Activated T-helper 17 cell treated with anti-CD3 and anti-CD28 coated beads, Interleukin-2, amount 50 U/mL, for 72 hours (primary cell): Measurements from ENCODE around the gene MED31. TPM values are rescaled to one million over a fixed set of nuclear protein-coding genes. Genes with fewer than 3 reads are reported as not detected.

Experiments
- ATAC-seq: fragments of 150-1000 bp; cut with Tn5 transposase; replicated peaks from 2 replicates; pipeline ENCODE4 v1.10.0; 2021; ENCODE audit warnings: mild to moderate bottlenecking, moderate library complexity
- H3K27ac Mint-ChIP-seq: one replicate; pipeline ENCODE4 v1.8.0; 2022; ENCODE audit warnings: mixed read lengths
- H3K27me3 Mint-ChIP-seq: one replicate; pipeline ENCODE4 v1.8.0; 2022; ENCODE audit warnings: mixed read lengths
- H3K36me3 Mint-ChIP-seq: one replicate; pipeline ENCODE4 v1.8.0; 2022; ENCODE audit warnings: low read depth, mild to moderate bottlenecking, mixed read lengths
- H3K4me1 Mint-ChIP-seq: one replicate; pipeline ENCODE4 v1.8.0; 2022; ENCODE audit warnings: mixed read lengths
- H3K4me3 Mint-ChIP-seq: one replicate; pipeline ENCODE4 v1.8.0; 2022; ENCODE audit warnings: mild to moderate bottlenecking, mixed read lengths
- H3K9me3 Mint-ChIP-seq: one replicate; pipeline ENCODE4 v1.8.0; 2022; ENCODE audit warnings: mixed read lengths
- total RNA-seq, 2 donors: library from RNA; stranded (reverse); gene quantifications; one replicate each; pipeline ENCODE4 v1.2.3, GENCODE V29; 2022

Gene MED31
- total RNA-seq, 2 donors from 2014 or later: 17.5 to 20.2 TPM

DNA sequence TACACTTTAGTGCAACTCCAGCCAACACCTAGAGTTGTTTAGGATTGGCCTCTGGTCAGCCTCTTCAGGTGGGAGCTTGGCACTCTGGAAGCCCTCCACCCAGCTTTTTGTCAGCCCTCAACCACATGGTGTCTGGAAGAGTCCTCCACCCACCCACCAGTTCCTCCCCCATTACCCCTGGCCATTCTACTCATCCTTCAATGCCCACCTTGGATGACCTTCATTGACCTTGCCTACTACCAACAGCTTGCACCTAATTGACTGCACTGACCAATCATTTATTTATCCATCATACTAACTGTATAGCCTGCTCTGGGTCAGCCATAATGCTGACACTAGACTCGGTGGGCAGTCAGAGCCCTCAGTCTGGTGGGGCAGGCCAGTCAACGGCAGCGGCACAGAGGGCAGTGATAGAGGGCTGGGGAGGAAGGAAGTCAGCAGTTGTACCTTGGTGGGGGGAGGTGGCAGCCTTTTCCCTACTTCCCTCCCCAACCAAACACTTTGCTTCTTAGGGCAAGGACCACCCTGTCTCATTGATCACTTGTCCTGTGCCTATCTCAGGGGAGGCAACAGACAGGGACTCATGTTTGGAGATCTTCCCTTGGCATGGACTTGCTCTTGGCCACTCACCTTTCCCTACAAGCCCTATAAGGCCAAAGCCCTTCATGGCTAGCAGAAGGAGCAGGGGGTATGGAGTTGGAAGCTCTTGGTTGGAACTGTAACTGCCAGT, 32.5 kb upstream of the MED31 start:
- no peaks in the 10 kb centered on the region for H3K4me1 Mint-ChIP-seq
- H3K27me3 Mint-ChIP-seq: peaks cover 20% of the 10 kb centered on the region
- H3K27ac Mint-ChIP-seq: no peak overlapping the region
- no peaks in the 10 kb centered on the region for H3K9me3 Mint-ChIP-seq
- H3K36me3 Mint-ChIP-seq: no peaks in the 10 kb centered on the region
- H3K4me3 Mint-ChIP-seq: no peak overlapping the region
- ATAC-seq: no peak

DNA sequence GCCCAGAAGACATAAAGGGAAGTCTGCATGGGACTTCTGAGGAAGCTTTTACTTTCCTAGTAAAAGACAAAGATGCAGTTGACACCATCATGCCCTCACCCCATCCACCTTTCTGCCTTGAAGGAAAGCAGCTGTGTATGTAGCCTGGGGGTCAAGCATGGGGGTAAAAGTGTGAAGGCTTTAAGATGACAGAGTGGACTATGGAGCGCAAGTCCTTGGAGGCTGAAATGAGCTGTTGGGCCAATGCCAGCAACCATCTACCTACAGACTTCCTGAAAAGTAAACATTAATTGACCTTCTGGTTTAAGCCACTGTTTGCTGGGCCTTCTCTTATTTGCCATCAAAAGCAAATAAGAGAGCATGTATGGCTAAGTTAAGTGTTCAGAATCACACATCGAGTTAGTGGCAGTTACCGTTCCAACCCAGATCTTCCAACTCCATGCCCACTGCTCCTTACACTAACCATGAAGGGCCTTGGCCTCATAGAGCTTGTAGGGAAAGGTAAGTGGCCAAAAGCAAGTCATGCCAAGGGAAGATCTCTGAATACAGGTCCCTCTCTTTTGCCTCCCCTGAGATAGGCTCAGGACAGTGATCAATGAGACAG, 31.8 kb upstream of the MED31 start:
- no peaks in the 10 kb centered on the region for H3K9me3 Mint-ChIP-seq

DNA sequence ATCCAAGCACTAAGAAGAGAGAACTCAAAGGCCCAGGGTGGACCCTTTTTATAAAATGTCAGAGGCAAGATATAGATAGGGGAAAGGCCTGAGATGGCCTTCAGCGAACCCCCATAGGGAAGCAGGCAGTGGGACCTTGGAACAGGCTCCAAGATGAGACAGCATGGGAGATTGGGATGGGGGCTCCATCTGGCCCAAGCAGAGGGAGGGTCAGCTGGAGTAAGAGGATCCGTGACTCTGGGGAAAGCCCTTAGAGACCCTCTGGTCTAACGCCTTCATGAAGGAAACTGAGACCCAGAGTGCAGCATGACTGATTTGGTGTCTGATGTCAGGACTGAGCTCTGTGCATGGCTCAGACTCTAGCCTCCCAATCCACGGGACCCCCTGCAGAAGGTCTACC, 30.9 kb upstream of the MED31 start:
- Mint-ChIP-seq H3K27me3 (peaks cover 26% of the 10 kb centered on the region), H3K36me3 (no peaks in the 10 kb centered on the region), H3K9me3 (no peaks in the 10 kb centered on the region), H3K4me1 (peaks cover 4% of the 10 kb centered on the region), H3K27ac (no peak overlapping the region), H3K4me3 (no peak overlapping the region)
- no peak for ATAC-seq

More for the DNA sequence above, 31.8 kb upstream of the MED31 start:
- Mint-ChIP-seq H3K27ac (no peak overlapping the region), H3K4me1 (no peaks in the 10 kb centered on the region), H3K4me3 (no peak overlapping the region), H3K36me3 (no peaks in the 10 kb centered on the region), H3K27me3 (peaks cover 26% of the 10 kb centered on the region)
- no peak for ATAC-seq

DNA sequence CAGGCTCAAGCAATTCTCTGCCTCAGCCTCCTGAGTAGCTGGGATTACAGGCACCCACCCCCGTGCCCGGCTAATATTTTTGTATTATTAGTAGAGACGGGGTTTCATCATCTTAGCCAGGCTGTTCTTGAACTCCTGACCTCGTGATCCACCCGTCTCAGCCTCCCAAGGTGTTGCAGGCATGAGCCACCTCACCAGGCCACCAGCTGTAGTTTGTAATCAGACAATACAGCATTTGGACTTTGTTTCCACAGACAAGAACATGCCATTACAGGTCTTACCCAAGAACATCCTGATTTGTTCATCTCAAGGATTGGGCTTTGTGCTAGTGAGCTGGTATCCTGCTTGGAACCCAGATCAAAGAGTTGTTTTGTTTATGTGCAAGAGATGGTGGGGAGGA, 30.3 kb upstream of the MED31 start:
- ATAC-seq: no peak
- H3K36me3 Mint-ChIP-seq: no peaks in the 10 kb centered on the region
- H3K4me1 Mint-ChIP-seq: peaks cover 4% of the 10 kb centered on the region
- H3K9me3 Mint-ChIP-seq: no peaks in the 10 kb centered on the region
- H3K27me3 Mint-ChIP-seq: peaks cover 26% of the 10 kb centered on the region
- H3K4me3 Mint-ChIP-seq: no peak overlapping the region
- no peak overlapping the region for H3K27ac Mint-ChIP-seq

DNA sequence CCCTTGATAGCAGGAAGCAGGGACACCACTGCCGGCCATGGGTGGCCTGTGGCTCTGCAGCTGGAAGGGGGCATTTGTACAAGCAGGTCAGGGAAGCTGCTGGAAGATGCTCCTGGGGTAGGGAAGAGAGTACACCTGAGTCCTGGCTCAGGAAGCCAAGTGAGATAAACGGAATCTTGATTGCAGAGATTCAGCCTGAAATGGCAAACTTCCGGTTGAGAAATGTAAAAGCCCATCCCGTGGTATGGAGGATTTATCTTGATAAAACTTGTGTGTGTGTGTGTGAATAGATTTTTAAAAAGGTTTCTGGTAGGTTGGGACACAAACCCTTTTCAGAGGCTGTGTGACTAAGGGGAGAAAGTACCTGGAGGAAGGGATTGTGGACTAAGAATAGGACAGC, 29.8 kb upstream of the MED31 start:
- Mint-ChIP-seq H3K36me3 (no peaks in the 10 kb centered on the region), H3K27me3 (peaks cover 25% of the 10 kb centered on the region), H3K4me1 (peaks cover 4% of the 10 kb centered on the region), H3K27ac (no peak overlapping the region), H3K4me3 (no peak overlapping the region), H3K9me3 (no peaks in the 10 kb centered on the region)
- no peak for ATAC-seq

DNA sequence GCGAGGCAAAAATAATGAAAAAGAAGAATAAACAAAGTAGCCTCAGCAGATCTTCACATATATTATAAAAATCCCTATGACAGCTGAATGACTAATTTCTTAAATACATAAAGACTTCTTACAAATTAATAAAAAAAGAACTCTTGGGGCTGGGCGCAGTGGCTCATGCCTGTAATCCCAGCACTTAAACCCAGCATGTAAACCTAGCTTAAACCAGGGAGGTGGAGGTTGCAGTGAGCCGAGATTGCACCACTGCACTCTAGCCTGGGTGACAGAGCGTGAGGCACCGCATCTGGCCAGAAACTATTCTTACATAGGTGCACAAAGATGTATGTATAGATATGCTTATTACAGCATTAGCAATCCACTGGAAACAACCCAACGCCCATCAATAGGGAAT, 27.8 kb upstream of the MED31 start:
- ATAC-seq: no peak
- peaks cover 23% of the 10 kb centered on the region for H3K27me3 Mint-ChIP-seq
- H3K4me1 Mint-ChIP-seq: peaks cover 4% of the 10 kb centered on the region

DNA sequence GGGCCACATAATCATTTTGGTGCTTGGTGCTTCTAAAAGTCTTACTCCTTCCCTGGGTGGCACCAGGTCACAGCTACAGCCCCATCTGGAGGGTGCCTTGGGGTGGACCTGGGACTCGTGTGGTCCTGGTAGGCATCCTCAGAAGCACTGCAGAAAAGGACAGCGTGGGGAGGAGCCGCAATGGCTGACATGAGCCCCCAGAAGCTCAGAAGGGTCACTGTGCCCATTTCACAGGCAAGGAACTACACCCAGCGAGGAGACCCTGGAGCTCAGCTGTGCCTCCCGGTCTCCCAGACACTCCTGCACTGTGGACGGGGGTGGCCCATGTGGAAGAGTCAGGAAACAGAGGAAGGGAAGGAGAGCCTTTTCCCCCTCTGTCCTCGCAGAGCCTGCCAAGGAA, 26.5 kb upstream of the MED31 start:
- H3K27me3 Mint-ChIP-seq: peaks cover 23% of the 10 kb centered on the region
- ATAC-seq: no peak
- no peak overlapping the region for H3K4me3 Mint-ChIP-seq
- peaks cover 4% of the 10 kb centered on the region for H3K4me1 Mint-ChIP-seq
- no peak overlapping the region for H3K27ac Mint-ChIP-seq
- no peaks in the 10 kb centered on the region for H3K9me3 Mint-ChIP-seq
- H3K36me3 Mint-ChIP-seq: no peaks in the 10 kb centered on the region

More for the DNA sequence above, 27.8 kb upstream of the MED31 start:
- H3K36me3 Mint-ChIP-seq: no peaks in the 10 kb centered on the region
- H3K9me3 Mint-ChIP-seq: no peaks in the 10 kb centered on the region
- no peak overlapping the region for H3K4me3 Mint-ChIP-seq
- H3K27ac Mint-ChIP-seq: no peak overlapping the region

DNA sequence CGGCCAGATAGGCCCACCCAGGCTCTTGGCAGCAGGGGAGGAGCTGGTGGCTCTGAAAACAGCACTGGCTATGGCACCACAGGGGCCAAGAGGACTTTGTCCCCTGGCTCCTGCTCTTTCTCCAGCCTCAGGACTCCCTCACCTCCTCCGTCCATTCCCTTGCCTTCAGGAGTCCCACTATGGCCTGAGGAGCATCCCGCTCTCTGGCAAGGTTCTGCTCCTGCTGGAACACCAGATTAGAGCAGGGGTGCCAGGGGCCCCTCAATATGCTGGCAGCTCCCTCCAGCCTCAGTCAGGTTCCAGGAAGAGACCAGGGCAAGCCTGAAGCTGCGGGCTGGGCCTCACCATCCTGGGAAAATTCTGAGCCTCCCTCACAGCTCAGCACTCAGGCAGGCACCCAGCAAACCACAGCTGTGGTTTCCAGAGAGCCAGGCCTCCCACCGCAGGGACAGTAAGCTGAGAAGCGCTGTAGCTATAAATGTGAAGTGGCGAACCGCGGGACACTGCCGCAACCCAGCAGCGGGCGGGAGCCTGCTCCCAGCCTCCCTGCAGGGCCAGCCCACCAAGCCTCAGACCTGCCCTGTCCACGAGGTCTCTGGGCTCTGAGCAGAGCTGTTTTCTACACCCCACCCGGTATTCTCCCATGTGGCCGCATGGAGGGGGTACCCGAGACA, 25.9 kb upstream of the MED31 start:
- Mint-ChIP-seq H3K4me1 (peaks cover 4% of the 10 kb centered on the region), H3K4me3 (no peak overlapping the region), H3K27ac (no peak overlapping the region), H3K27me3 (peaks cover 21% of the 10 kb centered on the region), H3K9me3 (no peaks in the 10 kb centered on the region), H3K36me3 (no peaks in the 10 kb centered on the region)
- no peak for ATAC-seq

DNA sequence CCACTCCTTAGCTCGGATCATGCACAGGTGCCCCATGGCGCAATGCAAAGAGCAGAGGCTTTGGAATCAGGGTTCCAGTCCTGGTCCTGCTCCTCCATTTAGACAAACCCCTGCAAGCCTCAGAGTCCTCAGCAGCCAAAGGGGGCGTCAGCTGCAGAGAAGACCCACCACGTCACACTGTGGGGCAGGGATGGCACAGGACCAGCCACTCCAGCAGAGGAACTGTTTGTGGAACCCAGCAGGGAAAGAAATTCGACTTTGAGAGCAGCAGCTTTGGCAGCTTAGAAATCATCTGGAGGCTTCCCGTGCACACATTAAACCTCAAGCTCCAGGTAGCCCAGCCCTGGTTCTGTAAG, 25.4 kb upstream of the MED31 start:
- Mint-ChIP-seq H3K27ac (no peak overlapping the region), H3K27me3 (peaks cover 16% of the 10 kb centered on the region), H3K4me1 (peaks cover 4% of the 10 kb centered on the region), H3K4me3 (no peak overlapping the region), H3K9me3 (no peaks in the 10 kb centered on the region), H3K36me3 (no peaks in the 10 kb centered on the region)
- ATAC-seq: no peak

DNA sequence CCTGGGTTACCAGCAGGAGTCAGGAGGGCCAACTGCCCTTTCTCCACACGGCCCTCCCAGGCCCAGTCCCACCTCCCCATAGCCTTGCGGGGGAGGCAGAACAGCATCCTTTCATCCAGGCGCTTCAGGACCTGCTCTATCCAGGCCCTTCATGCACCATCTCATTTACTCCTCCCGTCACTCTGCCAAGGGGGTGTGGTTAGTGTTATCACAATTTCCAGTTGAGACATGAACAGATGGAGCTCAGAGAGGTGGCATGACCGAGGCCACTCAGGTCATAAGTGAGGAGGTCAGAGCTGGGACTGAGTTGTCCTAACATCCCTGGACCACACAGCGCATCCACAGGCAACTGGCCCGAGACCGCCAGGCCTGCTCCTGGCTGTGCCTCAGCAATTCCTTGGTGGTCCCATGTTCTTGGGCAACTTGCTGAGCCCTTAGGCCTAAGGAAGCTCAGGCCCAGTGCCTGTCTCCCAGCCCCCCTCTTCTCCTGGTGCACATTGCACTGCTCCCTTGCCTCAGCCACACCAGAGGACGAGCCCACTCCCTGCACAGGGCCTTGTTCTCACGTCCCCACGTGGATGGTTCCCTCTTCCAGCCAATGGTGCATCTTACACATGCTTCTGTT, 23.9 kb upstream of the MED31 start:
- Mint-ChIP-seq H3K36me3 (no peaks in the 10 kb centered on the region), H3K27ac (no peak overlapping the region), H3K4me3 (no peak overlapping the region), H3K4me1 (peaks cover 4% of the 10 kb centered on the region), H3K27me3 (peaks cover 11% of the 10 kb centered on the region), H3K9me3 (no peaks in the 10 kb centered on the region)
- no peak for ATAC-seq

DNA sequence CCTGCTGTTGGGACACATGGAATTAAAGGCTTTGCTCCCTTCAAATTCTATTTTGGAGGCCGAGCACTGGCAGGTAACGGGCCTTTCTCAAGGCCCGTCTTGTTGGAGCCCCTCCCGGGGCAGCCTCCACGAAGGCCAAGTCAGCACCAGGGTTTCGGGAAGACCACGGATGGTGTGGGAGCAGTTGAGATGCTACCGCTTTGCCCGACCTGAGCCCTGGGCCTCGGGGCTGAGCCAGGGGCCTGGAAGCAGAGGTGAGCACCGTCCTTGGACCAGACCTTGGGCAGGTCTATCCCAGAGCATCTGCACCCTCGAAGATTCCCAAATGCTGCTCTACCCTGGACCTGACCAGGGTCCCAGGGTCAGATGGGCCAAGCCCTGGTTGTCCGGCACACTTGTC, 23.2 kb upstream of the MED31 start:
- Mint-ChIP-seq H3K4me1 (peaks cover 4% of the 10 kb centered on the region), H3K27ac (no peak overlapping the region), H3K36me3 (no peaks in the 10 kb centered on the region), H3K4me3 (no peak overlapping the region), H3K27me3 (peaks cover 7% of the 10 kb centered on the region), H3K9me3 (no peaks in the 10 kb centered on the region)
- no peak for ATAC-seq

DNA sequence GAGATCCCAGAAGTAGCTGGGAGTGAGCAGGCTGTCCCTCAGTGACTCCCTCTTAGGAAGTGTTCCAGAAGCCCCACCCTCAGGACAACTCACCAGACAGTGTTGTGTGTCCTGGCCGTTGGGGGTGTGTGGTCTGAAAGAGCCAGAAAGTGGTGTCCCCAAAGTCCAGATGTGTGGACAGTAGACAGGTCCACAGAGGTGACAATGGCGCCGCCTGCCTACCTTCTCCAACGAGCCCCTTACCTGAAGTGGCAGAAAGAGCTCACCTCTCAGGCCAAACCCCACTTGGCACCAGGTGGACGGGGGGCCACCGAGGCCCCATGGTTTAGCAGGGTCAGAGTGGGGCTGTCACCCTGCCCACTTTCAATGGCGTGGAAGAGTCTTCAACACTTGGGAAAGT, 20.0 kb upstream of the MED31 start:
- Mint-ChIP-seq H3K4me3 (no peak overlapping the region), H3K27me3 (no peaks in the 10 kb centered on the region), H3K9me3 (no peaks in the 10 kb centered on the region), H3K4me1 (no peaks in the 10 kb centered on the region), H3K36me3 (no peaks in the 10 kb centered on the region), H3K27ac (no peak overlapping the region)
- no peak for ATAC-seq

DNA sequence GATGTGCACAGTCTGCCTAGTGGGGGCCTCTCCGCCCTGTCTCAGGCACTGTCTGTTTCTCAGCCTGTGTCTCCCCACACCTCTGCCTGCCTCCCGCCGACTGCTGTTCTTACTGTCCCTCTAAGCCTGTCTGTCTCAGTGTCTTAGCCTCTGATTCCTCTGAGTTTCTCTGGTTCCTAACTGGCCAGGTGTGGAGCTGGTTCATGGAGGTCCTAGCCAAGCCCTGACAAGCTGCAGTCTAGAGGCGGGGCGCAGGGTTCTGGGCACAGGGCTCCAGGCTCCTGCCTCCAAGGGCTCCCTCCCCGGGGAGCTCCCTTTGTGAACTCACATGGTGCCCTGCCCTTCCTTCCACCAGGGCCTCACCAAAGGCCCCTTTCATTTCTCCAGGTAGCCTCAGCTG, 19.6 kb upstream of the MED31 start:
- Mint-ChIP-seq H3K27ac (no peak overlapping the region), H3K4me1 (no peaks in the 10 kb centered on the region), H3K4me3 (no peak overlapping the region)

DNA sequence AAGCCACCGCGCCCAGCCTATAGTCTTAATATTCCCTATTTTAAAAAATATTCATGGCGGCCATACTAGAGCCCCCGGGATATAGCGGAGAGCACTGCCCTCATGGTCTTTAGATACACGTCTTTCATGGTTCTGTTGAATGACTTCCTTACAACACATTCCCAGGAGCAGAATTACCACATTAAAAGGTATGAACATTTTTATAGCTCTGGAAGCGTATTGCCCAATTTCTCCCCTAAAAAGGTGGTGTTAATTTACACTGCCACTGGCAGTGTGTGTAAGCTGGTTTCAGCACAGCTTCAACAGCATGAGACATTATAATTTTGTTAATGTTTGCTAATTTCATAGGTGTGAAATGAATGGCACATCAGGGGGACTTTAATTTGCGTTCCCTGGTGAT, 19.2 kb upstream of the MED31 start:
- no peaks in the 10 kb centered on the region for H3K36me3 Mint-ChIP-seq
- H3K4me1 Mint-ChIP-seq: no peaks in the 10 kb centered on the region
- ATAC-seq: no peak
- no peaks in the 10 kb centered on the region for H3K27me3 Mint-ChIP-seq
- no peak overlapping the region for H3K4me3 Mint-ChIP-seq
- H3K27ac Mint-ChIP-seq: no peak overlapping the region
- no peaks in the 10 kb centered on the region for H3K9me3 Mint-ChIP-seq

More for the DNA sequence above, 19.6 kb upstream of the MED31 start:
- Mint-ChIP-seq H3K36me3 (no peaks in the 10 kb centered on the region), H3K27me3 (no peaks in the 10 kb centered on the region), H3K9me3 (no peaks in the 10 kb centered on the region)
- no peak for ATAC-seq
